Motor neuron (in vitro differentiated cells): ENCODE results near the gene CWC22. TPM values are rescaled to one million over a fixed set of nuclear protein-coding genes. Genes with fewer than 3 reads are reported as not detected.
"Not testable (repeated sequence)": the region's sequence is repeated elsewhere in the genome, so short reads cannot be mapped to it uniquely, and the experiment has no call there.

ENCODE experiments used
- ATAC-seq, 8 experiments: fragments of 200-7000 bp; cut with Tn5 transposase; replicated peaks in 6 of 8; 2 replicates each; pipeline ENCODE4 v1.8.0; 2021; ENCODE audit warnings: mild to moderate bottlenecking in 8 of 8, moderate library complexity in 8 of 8
- H3K27ac ChIP-seq, 2 donors: fragments of 250-450 bp; sonication (Bioruptor Pico); 2 replicates each; pipeline ENCODE4 v1.9.0; 2021; ENCODE audit warnings: antibody characterized with exemption in 2 of 2, mild to moderate bottlenecking in 2 of 2, moderate library complexity in 1 of 2
- H3K4me1 ChIP-seq, 2 donors: fragments of 250-450 bp; sonication (Bioruptor Pico); replicated peaks in 1 of 2; 2 replicates each; pipeline ENCODE4 v1.6.1; 2021; ENCODE audit warnings: antibody characterized with exemption in 2 of 2, mild to moderate bottlenecking in 2 of 2, moderate library complexity in 1 of 2
- H3K4me3 ChIP-seq, 5 donors: fragments of 250-450 bp; sonication (Bioruptor Pico); 2 replicates each; pipeline ENCODE4 v1.9.0; 2021; ENCODE audit warnings: antibody characterized with exemption in 5 of 5, mild to moderate bottlenecking in 5 of 5, moderate library complexity in 4 of 5
- WGBS, 10 experiments: fragments of 450-650 bp; shearing (Covaris generic); methylation state at CpG; one replicate each; pipeline ENCODE4 v1.0.0; 2022; 5-methylcytosine and 5-hydroxymethylcytosine counted together
- in situ Hi-C, 9 experiments: fragments of 400-800 bp; cut with MboI; loops; one replicate each; pipeline ENCODE4 v1.15.0; 2021; ENCODE audit warnings: low sequenced_read_pairs in 9 of 9, low pct_unique_long_range_greater_than_20kb in 2 of 9; ENCODE audit not compliant: unreplicated experiment in 9 of 9
- total RNA-seq, 8 experiments: library from RNA; unstranded; fragments of 300-600 nt; gene quantifications; 2 replicates each; pipeline versions ENCODE4 v1.2.3 to v1.2.4, GENCODE V29; 2022

The CWC22 gene
- total RNA-seq, 8 experiments from 2014 or later = 15.1 to 25.9 (median 19.7) TPM

- no peak overlapping the region for H3K27ac ChIP-seq
- peak in 3 of 8 experiments; percentile 38 to 77 (median 70) for ATAC-seq
Measured at GRCh38 chr2:180017784-180018183, 10.7 kb upstream of the CWC22 start.

GRCh38 chr2:180016937-180017336 lies 9.8 kb upstream of the CWC22 start:
- Histone ChIP-seq H3K4me3 (no peak overlapping the region), H3K27ac (no peak overlapping the region), H3K4me1 (no peaks in the 10 kb centered on the region)
- ATAC-seq = no peak
- in situ Hi-C loops = no loop called here
- 25 to 100% (median 86%) methylated on average over 1 to 2 of the region's 2 CpGs; no CpG with 5 or more reads in 1 of the 10 experiments for WGBS, 10 experiments

More at GRCh38 chr2:180017784-180018183, 10.7 kb upstream of the CWC22 start:
- Histone ChIP-seq H3K4me3 (no peak overlapping the region), H3K4me1 (no peaks in the 10 kb centered on the region)
- WGBS, 10 experiments = 27 to 91% (median 78%) methylated on average over 2 to 4 of the region's 4 CpGs; no CpG with 5 or more reads in 3 of the 10 experiments
- in situ Hi-C loops = no loop called here

GRCh38 chr2:180015951-180016709 lies 9.0 kb upstream of the CWC22 start:
- in situ Hi-C loops = no loop called here
- 0 to 93% (median 79%) methylated on average over 3 to 5 of the region's 5 CpGs for WGBS, 10 experiments
- Histone ChIP-seq H3K4me1 (no peaks in the 10 kb centered on the region), H3K4me3 (no peak overlapping the region), H3K27ac (no peak overlapping the region)
- peak in 2 of 8 experiments; percentile 55 to 58 for ATAC-seq

GRCh38 chr2:180012523-180012922 lies 5.4 kb upstream of the CWC22 start:
- in situ Hi-C loops = no loop called here
- ATAC-seq = peak in 2 of 8 experiments; percentile 61 to 66
- Histone ChIP-seq H3K4me1 (no peaks in the 10 kb centered on the region), H3K27ac (no peak overlapping the region), H3K4me3 (no peak overlapping the region)
- WGBS, 10 experiments = 11 to 100% (median 84%) methylated on average over 1 to 4 of the region's 4 CpGs

- no peak overlapping the region for H3K27ac ChIP-seq
- H3K4me1 ChIP-seq = peaks cover 0 to 2% of the 10 kb centered on the region in 2 donors
- no peak overlapping the region for H3K4me3 ChIP-seq
- 50 to 100% (median 73%) methylated on average over 1 to 2 of the region's 2 CpGs; no CpG with 5 or more reads in 2 of the 10 experiments for WGBS, 10 experiments
- ATAC-seq = no peak
- in situ Hi-C loops = no loop called here
Measured at GRCh38 chr2:180010701-180011100, 3.6 kb upstream of the CWC22 start.

GRCh38 chr2:180006231-180006630 lies 866 bp downstream of the CWC22 start:
- in situ Hi-C loops = no loop called here
- 0 to 44% (median 10%) methylated on average over 1 to 6 of the region's 7 CpGs for WGBS, 10 experiments
- peak overlapping the region; percentile 92 to 93 for H3K27ac ChIP-seq

GRCh38 chr2:180005465-180005864 lies 1.6 kb downstream of the CWC22 start:
- H3K4me1 ChIP-seq, ATAC-seq, in situ Hi-C loops, H3K27ac ChIP-seq: not testable (repeated sequence)
- 91 to 100% (median 100%) methylated on average over 3 to 7 of the region's 7 CpGs; no CpG with 5 or more reads in 2 of the 10 experiments for WGBS, 10 experiments
- peak overlapping the region in 2 of 5 donors; percentile 86 for H3K4me3 ChIP-seq

More at GRCh38 chr2:180006231-180006630, 866 bp downstream of the CWC22 start:
- peak overlapping the region; percentile 79 to 98 (median 86) for H3K4me3 ChIP-seq
- ATAC-seq = peak in 1 of 8 experiments; percentile 4
- peaks cover 0 to 3% of the 10 kb centered on the region in 2 donors for H3K4me1 ChIP-seq

GRCh38 chr2:180004731-180005130 lies 2.4 kb downstream of the CWC22 start:
- Histone ChIP-seq H3K27ac (no peak overlapping the region), H3K4me1 (peaks cover 0 to 3% of the 10 kb centered on the region in 2 donors), H3K4me3 (no peak overlapping the region)
- 8 to 100% (median 70%) methylated on average over 2 to 5 of the region's 5 CpGs for WGBS, 10 experiments
- ATAC-seq = peak in 2 of 8 experiments; percentile 16 to 24
- in situ Hi-C loops = no loop called here

- ATAC-seq = no peak
- in situ Hi-C loops = no loop called here
- H3K27ac ChIP-seq = no peak overlapping the region
- H3K4me1 ChIP-seq = peaks cover 0 to 5% of the 10 kb centered on the region in 2 donors
- 47 to 100% (median 88%) methylated on average over 1 to 2 of the region's 2 CpGs; no CpG with 5 or more reads in 5 of the 10 experiments for WGBS, 10 experiments
- no peak overlapping the region for H3K4me3 ChIP-seq
Measured at GRCh38 chr2:180003559-180003958, 3.5 kb downstream of the CWC22 start.

GRCh38 chr2:180003073-180003472 lies 4.0 kb downstream of the CWC22 start:
- ATAC-seq = no peak
- H3K27ac ChIP-seq = no peak overlapping the region
- in situ Hi-C loops = no loop called here
- no peak overlapping the region for H3K4me3 ChIP-seq
- H3K4me1 ChIP-seq = peaks cover 0 to 5% of the 10 kb centered on the region in 2 donors
- WGBS, 10 experiments = 100% methylated on average over 1 of the region's 1 CpG; no CpG with 5 or more reads in 2 of the 10 experiments

- ATAC-seq = no peak
- H3K4me1 ChIP-seq = peaks cover 0 to 5% of the 10 kb centered on the region in 2 donors
- H3K4me3 ChIP-seq = no peak overlapping the region
- 78 to 100% (median 98%) methylated on average over 1 to 2 of the region's 2 CpGs for WGBS, 10 experiments
- no peak overlapping the region for H3K27ac ChIP-seq
- in situ Hi-C loops = no loop called here
Measured at GRCh38 chr2:180002198-180002770, 4.8 kb downstream of the CWC22 start.

- ATAC-seq = no peak
- 88 to 100% (median 100%) methylated on average over 1 of the region's 1 CpG; no CpG with 5 or more reads in 3 of the 10 experiments for WGBS, 10 experiments
- Histone ChIP-seq H3K4me1 (peaks cover 0 to 5% of the 10 kb centered on the region in 2 donors), H3K4me3 (no peak overlapping the region), H3K27ac (no peak overlapping the region)
- in situ Hi-C loops = no loop called here
Measured at GRCh38 chr2:180001726-180002125, 5.4 kb downstream of the CWC22 start.

GRCh38 chr2:180000434-180000833 lies 6.7 kb downstream of the CWC22 start:
- in situ Hi-C loops = no loop called here
- H3K4me3 ChIP-seq = no peak overlapping the region
- peak in 1 of 8 experiments; percentile 28 for ATAC-seq
- peaks cover 0 to 2% of the 10 kb centered on the region in 2 donors for H3K4me1 ChIP-seq
- H3K27ac ChIP-seq = no peak overlapping the region
